ENCODE results near the gene AGAP5.
"Not testable (repeated sequence)": the region's sequence is repeated elsewhere in the genome, so short reads cannot be mapped to it uniquely, and the experiment has no call there.

- TF ChIP-seq, protein P1, sequence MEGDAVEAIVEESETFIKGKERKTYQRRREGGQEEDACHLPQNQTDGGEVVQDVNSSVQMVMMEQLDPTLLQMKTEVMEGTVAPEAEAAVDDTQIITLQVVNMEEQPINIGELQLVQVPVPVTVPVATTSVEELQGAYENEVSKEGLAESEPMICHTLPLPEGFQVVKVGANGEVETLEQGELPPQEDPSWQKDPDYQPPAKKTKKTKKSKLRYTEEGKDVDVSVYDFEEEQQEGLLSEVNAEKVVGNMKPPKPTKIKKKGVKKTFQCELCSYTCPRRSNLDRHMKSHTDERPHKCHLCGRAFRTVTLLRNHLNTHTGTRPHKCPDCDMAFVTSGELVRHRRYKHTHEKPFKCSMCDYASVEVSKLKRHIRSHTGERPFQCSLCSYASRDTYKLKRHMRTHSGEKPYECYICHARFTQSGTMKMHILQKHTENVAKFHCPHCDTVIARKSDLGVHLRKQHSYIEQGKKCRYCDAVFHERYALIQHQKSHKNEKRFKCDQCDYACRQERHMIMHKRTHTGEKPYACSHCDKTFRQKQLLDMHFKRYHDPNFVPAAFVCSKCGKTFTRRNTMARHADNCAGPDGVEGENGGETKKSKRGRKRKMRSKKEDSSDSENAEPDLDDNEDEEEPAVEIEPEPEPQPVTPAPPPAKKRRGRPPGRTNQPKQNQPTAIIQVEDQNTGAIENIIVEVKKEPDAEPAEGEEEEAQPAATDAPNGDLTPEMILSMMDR (IDR thresholded peaks at IDR 0.05) = not testable (repeated sequence)
- TF ChIP-seq POLR2AphosphoS5, POLR2A, EP300 (IDR thresholded peaks at IDR 0.05): not testable (repeated sequence)
Observed at GRCh38 chr10:73708122-73708521, 10.2 kb upstream of the AGAP5 start.

All from gastroesophageal sphincter (tissue), 3 donors.